ENCODE measurements around the gene DAP. TPM values are rescaled to one million over a fixed set of nuclear protein-coding genes. Genes with fewer than 3 reads are reported as not detected.

DAP gene
- total and polyA plus RNA-seq, 2 experiments from 2014 or later, result 30.0 to 105 TPM

DNA sequence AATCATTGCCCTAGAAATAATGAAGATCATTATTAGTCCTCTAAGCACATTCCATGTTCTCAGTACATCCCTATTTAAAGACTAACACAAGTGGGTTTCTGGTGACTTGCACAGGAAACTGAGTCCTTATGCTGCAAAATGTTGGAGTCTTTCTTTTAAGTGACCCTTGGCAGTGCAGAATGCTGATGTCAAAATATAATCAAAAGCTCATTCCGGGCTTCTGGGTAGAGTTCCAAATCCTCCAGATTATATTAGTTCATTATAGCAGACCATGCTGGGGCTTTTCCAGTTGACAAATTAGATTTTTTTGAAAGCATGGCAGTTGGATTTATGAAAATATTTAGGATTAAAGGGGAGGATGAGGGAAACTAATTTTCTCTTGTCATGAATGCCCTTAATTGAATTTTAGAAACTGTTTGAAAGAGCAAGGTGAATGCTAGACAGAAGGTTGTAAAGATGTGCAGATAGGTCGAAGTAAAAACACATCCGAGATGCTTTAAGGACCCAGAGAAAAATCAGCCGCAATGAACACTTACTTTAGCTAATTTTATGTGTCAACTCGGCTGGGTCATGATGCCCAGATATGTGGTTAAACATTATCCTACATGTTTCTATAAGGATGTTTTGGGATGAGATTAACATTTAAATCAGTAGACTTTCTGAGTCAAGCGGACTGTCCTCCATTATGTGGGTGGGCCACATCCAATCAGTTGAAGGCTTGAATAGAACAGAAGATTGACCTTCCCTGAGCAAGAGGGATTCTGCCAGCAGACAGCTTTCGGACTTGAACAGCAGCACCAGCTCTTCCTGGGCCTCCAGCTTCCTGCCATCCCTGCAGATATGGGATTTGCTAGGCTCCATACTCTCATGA lies 88.7 kb downstream of the DAP start:
- no peak overlapping the region for H3K4me3 ChIP-seq
- peaks cover 7% of the 10 kb centered on the region for H3K4me1 ChIP-seq (ENCODE audit: low read depth)
- H3K36me3 ChIP-seq, result no peaks in the 10 kb centered on the region
- no peaks in the 10 kb centered on the region for H3K27me3 ChIP-seq
- TF ChIP-seq, protein P1, sequence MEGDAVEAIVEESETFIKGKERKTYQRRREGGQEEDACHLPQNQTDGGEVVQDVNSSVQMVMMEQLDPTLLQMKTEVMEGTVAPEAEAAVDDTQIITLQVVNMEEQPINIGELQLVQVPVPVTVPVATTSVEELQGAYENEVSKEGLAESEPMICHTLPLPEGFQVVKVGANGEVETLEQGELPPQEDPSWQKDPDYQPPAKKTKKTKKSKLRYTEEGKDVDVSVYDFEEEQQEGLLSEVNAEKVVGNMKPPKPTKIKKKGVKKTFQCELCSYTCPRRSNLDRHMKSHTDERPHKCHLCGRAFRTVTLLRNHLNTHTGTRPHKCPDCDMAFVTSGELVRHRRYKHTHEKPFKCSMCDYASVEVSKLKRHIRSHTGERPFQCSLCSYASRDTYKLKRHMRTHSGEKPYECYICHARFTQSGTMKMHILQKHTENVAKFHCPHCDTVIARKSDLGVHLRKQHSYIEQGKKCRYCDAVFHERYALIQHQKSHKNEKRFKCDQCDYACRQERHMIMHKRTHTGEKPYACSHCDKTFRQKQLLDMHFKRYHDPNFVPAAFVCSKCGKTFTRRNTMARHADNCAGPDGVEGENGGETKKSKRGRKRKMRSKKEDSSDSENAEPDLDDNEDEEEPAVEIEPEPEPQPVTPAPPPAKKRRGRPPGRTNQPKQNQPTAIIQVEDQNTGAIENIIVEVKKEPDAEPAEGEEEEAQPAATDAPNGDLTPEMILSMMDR (IDR thresholded peaks at IDR 0.05; ENCODE audit: low read depth, low read length), result no peak
- DNase-seq (ENCODE audit: low read depth in 1 of 2, low spot score in 1 of 2), result no peak
- no peaks in the 10 kb centered on the region for H3K9me3 ChIP-seq (ENCODE audit: low read depth)
- H3K27ac ChIP-seq, result no peak overlapping the region

DNA sequence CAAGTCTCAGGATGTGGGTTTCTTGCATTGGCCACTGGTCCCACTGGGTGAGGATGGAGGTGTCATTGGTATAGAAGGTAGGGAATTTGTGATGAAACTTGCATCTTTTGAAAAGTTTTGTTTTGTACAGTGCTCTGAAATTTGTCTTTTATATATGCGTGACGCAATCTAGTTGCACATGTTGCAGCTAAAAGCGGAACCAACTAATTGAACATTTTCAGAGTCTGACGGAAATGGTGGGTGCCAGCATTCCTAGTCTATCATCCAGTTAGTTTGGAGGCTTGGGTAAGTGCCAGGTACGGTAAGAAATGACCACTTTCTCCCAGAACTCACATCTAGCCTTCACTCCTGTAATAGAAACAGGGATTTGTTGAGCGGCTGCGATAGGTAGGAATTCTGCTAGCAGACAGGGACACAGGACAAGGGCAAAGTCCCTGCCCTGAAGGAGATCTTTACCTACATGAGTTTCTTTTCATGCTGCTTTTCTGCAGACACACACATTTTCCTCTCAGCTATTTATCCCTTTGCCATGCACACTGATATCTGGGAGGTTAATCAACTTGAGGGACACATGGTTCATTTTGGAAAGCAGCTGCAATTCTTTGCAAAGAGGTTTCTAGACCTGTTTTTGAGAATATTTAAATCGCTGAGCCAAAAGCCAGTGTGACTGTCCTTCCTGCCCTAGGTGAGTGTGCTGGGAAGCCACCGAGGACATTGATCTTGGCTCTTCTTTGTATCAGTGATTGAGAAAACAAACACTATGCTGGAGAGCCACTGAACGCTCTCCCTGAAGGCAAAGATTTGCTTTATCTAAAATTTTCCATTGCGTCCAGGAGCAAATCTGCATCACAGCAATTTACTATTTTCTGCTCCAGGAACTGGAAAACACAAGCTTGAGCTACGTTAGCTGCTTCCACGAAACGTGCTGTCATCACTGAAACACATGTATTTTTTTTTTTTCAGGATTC lies 89.7 kb downstream of the DAP start:
- Histone ChIP-seq H3K36me3 (no peaks in the 10 kb centered on the region), H3K4me1 (ENCODE audit: low read depth) (peaks cover 7% of the 10 kb centered on the region), H3K27ac (no peak overlapping the region), H3K9me3 (ENCODE audit: low read depth) (no peaks in the 10 kb centered on the region), H3K4me3 (no peak overlapping the region), H3K27me3 (no peaks in the 10 kb centered on the region)
- peak in 1 of 2 donors; percentile 64 for DNase-seq (ENCODE audit: low read depth in 1 of 2, low spot score in 1 of 2)
- TF ChIP-seq, protein P1 (IDR thresholded peaks at IDR 0.05; ENCODE audit: low read depth, low read length), result no peak

DNA sequence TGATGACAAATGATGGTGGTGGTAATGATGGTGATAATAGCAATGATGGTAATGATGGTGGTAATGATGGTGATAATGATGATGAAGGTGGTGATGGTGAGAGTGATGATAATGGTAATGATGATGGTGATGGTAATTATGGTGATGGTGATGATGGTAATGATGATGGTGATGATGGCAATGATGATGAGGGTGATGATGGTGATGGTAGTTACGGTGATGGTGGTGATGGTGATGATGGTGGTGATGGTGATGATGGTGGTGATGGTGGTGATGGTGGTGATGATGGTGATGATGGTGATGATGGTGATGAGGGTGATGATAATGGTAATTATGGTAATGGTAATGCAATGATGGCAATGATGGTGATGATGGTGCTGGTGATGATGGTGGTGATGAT lies 91.1 kb downstream of the DAP start:
- no peak overlapping the region for H3K27ac ChIP-seq
- no peaks in the 10 kb centered on the region for H3K36me3 ChIP-seq
- no peak for DNase-seq (ENCODE audit: low read depth in 1 of 2, low spot score in 1 of 2)
- H3K27me3 ChIP-seq, result no peaks in the 10 kb centered on the region
- peaks cover 7% of the 10 kb centered on the region for H3K4me1 ChIP-seq (ENCODE audit: low read depth)
- TF ChIP-seq, protein P1 (IDR thresholded peaks at IDR 0.05; ENCODE audit: low read depth, low read length), result no peak
- no peak overlapping the region for H3K4me3 ChIP-seq
- no peaks in the 10 kb centered on the region for H3K9me3 ChIP-seq (ENCODE audit: low read depth)

DNA sequence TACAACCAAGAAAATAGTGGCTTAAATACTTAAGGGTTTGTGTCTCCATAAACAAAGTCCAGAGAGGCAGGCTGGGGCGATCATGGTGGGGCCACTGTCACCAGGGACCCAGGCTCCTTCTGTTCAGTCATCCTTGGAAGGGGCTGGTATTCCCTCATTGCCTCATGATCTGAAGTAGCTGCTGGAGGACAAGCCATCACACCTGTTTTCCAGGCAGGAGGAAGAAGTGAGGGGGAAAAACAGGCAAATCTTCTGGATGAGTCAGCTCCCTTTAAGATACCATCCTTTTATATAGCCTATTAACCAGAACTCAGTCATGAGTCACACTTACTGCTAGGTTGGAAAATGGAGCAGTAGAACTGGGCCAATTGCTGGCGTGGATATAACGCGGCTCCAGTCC lies 92.3 kb downstream of the DAP start:
- Histone ChIP-seq H3K4me1 (ENCODE audit: low read depth) (peaks cover 7% of the 10 kb centered on the region), H3K27me3 (no peaks in the 10 kb centered on the region), H3K4me3 (no peak overlapping the region), H3K36me3 (no peaks in the 10 kb centered on the region), H3K27ac (no peak overlapping the region), H3K9me3 (ENCODE audit: low read depth) (no peaks in the 10 kb centered on the region)
- DNase-seq (ENCODE audit: low read depth in 1 of 2, low spot score in 1 of 2), result no peak
- TF ChIP-seq, protein P1 (IDR thresholded peaks at IDR 0.05; ENCODE audit: low read depth, low read length), result no peak

DNA sequence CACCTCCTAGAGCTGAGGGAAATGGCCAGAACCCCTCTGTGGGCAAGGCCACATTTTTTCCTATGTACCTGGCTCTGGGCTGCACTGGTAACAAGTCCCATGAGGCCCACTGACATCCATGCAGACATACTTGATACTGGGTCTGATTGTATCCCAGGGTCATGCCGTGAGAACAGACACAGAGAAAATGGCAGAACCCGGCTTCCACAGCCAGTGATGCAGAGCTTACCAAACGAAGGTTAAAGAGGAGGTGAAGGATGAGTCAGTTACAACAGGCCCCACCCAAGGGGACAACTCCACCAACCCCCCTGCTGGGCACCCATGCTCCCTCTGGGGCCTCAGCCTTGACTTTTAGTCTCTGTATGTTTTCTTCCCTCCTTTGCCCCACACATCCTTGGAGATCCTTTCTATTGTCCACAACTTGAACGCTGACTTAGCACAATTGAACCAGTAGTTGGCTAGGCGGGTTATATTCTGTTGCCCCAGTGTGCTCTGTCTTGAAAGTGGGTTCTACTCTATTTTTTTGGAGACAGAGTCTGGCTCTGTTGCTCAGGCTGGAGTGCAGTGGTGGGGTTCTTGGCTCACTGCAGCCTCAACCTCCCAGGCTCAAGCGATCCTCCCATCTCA lies 93.5 kb downstream of the DAP start:
- no peaks in the 10 kb centered on the region for H3K36me3 ChIP-seq
- TF ChIP-seq, protein P1 (IDR thresholded peaks at IDR 0.05; ENCODE audit: low read depth, low read length), result no peak
- H3K4me1 ChIP-seq (ENCODE audit: low read depth), result peaks cover 7% of the 10 kb centered on the region
- no peak overlapping the region for H3K4me3 ChIP-seq
- DNase-seq (ENCODE audit: low read depth in 1 of 2, low spot score in 1 of 2), result no peak
- H3K27me3 ChIP-seq, result no peaks in the 10 kb centered on the region
- no peaks in the 10 kb centered on the region for H3K9me3 ChIP-seq (ENCODE audit: low read depth)
- no peak overlapping the region for H3K27ac ChIP-seq

Measured in cardiac muscle cell (in vitro differentiated cells and primary cell).